Stimulated activated CD8-positive, alpha-beta memory T cell treated with anti-CD3 and anti-CD28 coated beads, Interleukin-12 subunit alpha, Interleukin-12 subunit beta, amount 100 ng/mL, for 4 hours (primary cell): ENCODE measurements around the gene ELK1.
"Not testable (repeated sequence)": the region's sequence is repeated elsewhere in the genome, so short reads cannot be mapped to it uniquely, and the experiment has no call there.

ENCODE experiments used
- DNase-seq: peaks from one replicate; pipeline ENCODE4 v3.0.0-alpha.2; 2020; ENCODE audit warnings: low read depth

The ELK1 gene

GRCh38 chrX:47650164-47651042, at the start of gene ELK1:
Gene ELK1 (minus strand): TSS chrX:47650563. CDS start chrX:47641441, 9,122 bp downstream.
- peak; percentile 72 for DNase-seq

GRCh38 chrX:47697181-47697580, 46.8 kb upstream of the ELK1 start:
- no peak for DNase-seq

- DNase-seq = no peak
Observed at GRCh38 chrX:47690175-47690574, 39.8 kb upstream of the ELK1 start.

GRCh38 chrX:47687263-47687662, 36.9 kb upstream of the ELK1 start:
- DNase-seq = no peak

GRCh38 chrX:47683829-47684205, 33.5 kb upstream of the ELK1 start:
- no peak for DNase-seq

- no peak for DNase-seq
Observed at GRCh38 chrX:47683184-47683828, 32.9 kb upstream of the ELK1 start.

- DNase-seq = not testable (repeated sequence)
Observed at GRCh38 chrX:47675959-47676859, 25.8 kb upstream of the ELK1 start.

GRCh38 chrX:47674776-47675175, 24.4 kb upstream of the ELK1 start:
- DNase-seq = no peak

- not testable (repeated sequence) for DNase-seq
Observed at GRCh38 chrX:47665797-47666196, 15.4 kb upstream of the ELK1 start.

GRCh38 chrX:47664737-47665136, 14.4 kb upstream of the ELK1 start:
- no peak for DNase-seq

- DNase-seq = no peak
Observed at GRCh38 chrX:47662144-47662657, 11.8 kb upstream of the ELK1 start.

GRCh38 chrX:47661539-47661938, 11.2 kb upstream of the ELK1 start:
- no peak for DNase-seq

GRCh38 chrX:47659421-47659726, 9.0 kb upstream of the ELK1 start:
- DNase-seq = no peak

- peak; percentile 78 for DNase-seq
Observed at GRCh38 chrX:47658684-47659420, 8.5 kb upstream of the ELK1 start, which contains the start of gene UXT. Gene UXT (minus strand): TSS chrX:47659180. CDS start chrX:47658927, 253 bp downstream.

GRCh38 chrX:47658301-47658683, 7.9 kb upstream of the ELK1 start:
- no peak for DNase-seq

- DNase-seq = no peak
Observed at GRCh38 chrX:47651043-47651905, 911 bp upstream of the ELK1 start.

- DNase-seq = no peak
Observed at GRCh38 chrX:47649781-47650163, 591 bp downstream of the ELK1 start.

GRCh38 chrX:47649271-47649670, 1.1 kb downstream of the ELK1 start:
- DNase-seq = no peak

- DNase-seq = no peak
Observed at GRCh38 chrX:47648376-47648775, 2.0 kb downstream of the ELK1 start.

- DNase-seq = no peak
Observed at GRCh38 chrX:47646636-47647035, 3.7 kb downstream of the ELK1 start.

GRCh38 chrX:47645530-47645929, 4.8 kb downstream of the ELK1 start:
- DNase-seq = no peak
